Transverse colon (tissue), 4 donors: Measurements from ENCODE around the gene ARHGEF7. TPM values are rescaled to one million over a fixed set of nuclear protein-coding genes. Genes with fewer than 3 reads are reported as not detected.

ENCODE experiments used
- DNase-seq: peaks from one replicate; pipeline ENCODE4 v3.0.0-alpha.2; 2019
- H3K27ac ChIP-seq, 4 donors: fragments of 200-600 bp; sonication (generic); 2 replicates each; pipeline ENCODE4 v1.5.1; 2016 to 2018; ENCODE audit warnings: inconsistent platforms in 4 of 4
- H3K27me3 ChIP-seq: fragments of 200-600 bp; sonication (generic); 2 replicates; pipeline ENCODE4 v1.5.1; 2017; ENCODE audit warnings: inconsistent platforms
- H3K36me3 ChIP-seq, 4 donors: fragments of 200-600 bp; sonication (generic); 2 replicates each; pipeline ENCODE4 v1.5.1; 2017 to 2019; ENCODE audit warnings: inconsistent platforms in 4 of 4
- H3K4me1 ChIP-seq, 4 donors: fragments of 200-600 bp; sonication (generic); 2 replicates each; pipeline ENCODE4 v1.5.1; 2017 to 2020; ENCODE audit warnings: inconsistent platforms in 4 of 4
- H3K4me3 ChIP-seq, 4 donors: fragments of 200-600 bp; sonication (generic); 1 replicate in 1 of 4; 2 replicates in 3 of 4; pipeline versions ENCODE4 v1.5.1 to v1.6.1; 2017 to 2019; ENCODE audit warnings: inconsistent platforms in 4 of 4
- H3K9me3 ChIP-seq, 2 donors: fragments of 200-600 bp; sonication (generic); 2 replicates each; pipeline ENCODE4 v1.5.1; 2017 to 2019; ENCODE audit warnings: inconsistent platforms in 2 of 2
- EP300 ChIP-seq: sonication (generic); formaldehyde crosslinking; IDR thresholded peaks from one replicate; pipeline ENCODE4 v1.6.1; 2017; ENCODE audit warnings: antibody characterized with exemption, low read depth
- POLR2A ChIP-seq: fragments of 450-650 bp; IDR thresholded peaks from one replicate; pipeline ENCODE4 v1.6.1; 2016; ENCODE audit warnings: antibody characterized with exemption, mild to moderate bottlenecking, moderate library complexity
- POLR2AphosphoS5 ChIP-seq, 3 donors: sonication (generic); formaldehyde crosslinking; IDR thresholded peaks; one replicate each; pipeline ENCODE4 v1.6.1; 2016; ENCODE audit warnings: antibody characterized with exemption in 3 of 3
- WGBS, 2 donors: methylation state at CpG; one replicate each; pipeline ENCODE4 v1.1.5; 2018; ENCODE audit warnings: low coverage in 1 of 2; 5-methylcytosine and 5-hydroxymethylcytosine counted together
- in situ Hi-C, 4 donors: fragments of 200-750 bp; cut with MboI; loops; one replicate each; pipeline versions ENCODE4 v1.15.0 to v1.15.1; 2017; ENCODE audit warnings: low sequenced_read_pairs in 3 of 4, low pct_ligation_motif_present in 1 of 4, low pct_unique_long_range_greater_than_20kb in 1 of 4
- intact Hi-C: fragments of 100-400 bp; cut with DNase I; formaldehyde crosslinking; loops from one replicate; pipeline ENCODE4 v1.15.1; 2023; ENCODE audit warnings: low total_unique reads
- total RNA-seq, 4 donors: library from RNA; depleted of rRNA; stranded (reverse); fragments of >200 nt; gene quantifications; one replicate each; pipeline ENCODE4 v1.1.0, GENCODE V29; 2016
- TF ChIP-seq, protein P1 (sequence below), 5 experiments: fragments of 200-600 bp in 3 of 5; fragments of 450-650 bp in 2 of 5; sonication (generic) in 3 of 5; IDR thresholded peaks; 1 replicate in 2 of 5; 2 replicates in 3 of 5; pipeline ENCODE4 v1.5.1; 2016 to 2017; ENCODE audit warnings: antibody characterized with exemption in 5 of 5, inconsistent platforms in 3 of 5, mild to moderate bottlenecking in 2 of 5, moderate library complexity in 1 of 5

The ARHGEF7 gene
- total RNA-seq, 4 donors from 2014 or later, result 62.3 to 104 (median 75.6) TPM

DNA sequence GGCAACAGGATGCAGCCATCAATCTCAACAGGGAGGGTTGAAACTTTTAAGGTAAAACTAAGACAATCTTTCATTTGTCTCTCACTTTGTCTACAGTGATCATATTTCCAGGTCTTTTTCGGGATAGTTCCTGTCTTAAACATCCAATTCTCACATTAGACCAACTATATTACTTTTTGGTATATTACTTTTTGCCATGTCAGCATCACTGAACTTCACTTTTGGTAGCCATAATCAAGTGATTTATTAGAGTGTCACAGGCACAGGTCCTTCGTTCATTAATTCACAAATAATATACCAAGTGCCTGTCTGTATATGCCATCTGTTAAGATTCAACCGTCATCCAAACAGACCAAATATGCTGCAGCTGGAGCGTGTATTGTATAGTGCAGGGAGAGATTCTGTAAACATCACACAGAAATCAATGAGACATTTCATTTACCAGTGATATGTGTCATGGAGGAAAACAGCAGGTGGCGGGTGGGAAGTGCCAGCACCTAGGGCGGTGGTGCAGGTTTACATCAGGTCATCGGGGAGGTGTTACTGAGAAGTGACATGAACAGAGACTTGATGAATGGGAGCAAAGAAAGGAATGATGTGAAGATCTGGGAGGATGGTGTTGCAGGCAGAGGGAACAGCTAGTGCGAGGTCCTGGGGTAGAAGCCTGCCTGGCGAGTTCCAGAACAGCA, 24.9 kb downstream of the ARHGEF7 start:
- in situ Hi-C loops, result no loop called here
- peaks cover 9% of the 10 kb centered on the region for H3K27me3 ChIP-seq
- H3K4me1 ChIP-seq, result no peaks in the 10 kb centered on the region
- DNase-seq, result peak; percentile 21
- H3K36me3 ChIP-seq, result no peaks in the 10 kb centered on the region
- no peak overlapping the region for H3K27ac ChIP-seq
- no peaks in the 10 kb centered on the region for H3K9me3 ChIP-seq
- 38 to 52% methylated on average over 6 to 9 of the region's 9 CpGs for WGBS, 2 donors
- TF ChIP-seq EP300 (no peak), POLR2A (no peak), POLR2AphosphoS5 (IDR thresholded peaks at IDR 0.05) (no peak)
- TF ChIP-seq, protein P1, sequence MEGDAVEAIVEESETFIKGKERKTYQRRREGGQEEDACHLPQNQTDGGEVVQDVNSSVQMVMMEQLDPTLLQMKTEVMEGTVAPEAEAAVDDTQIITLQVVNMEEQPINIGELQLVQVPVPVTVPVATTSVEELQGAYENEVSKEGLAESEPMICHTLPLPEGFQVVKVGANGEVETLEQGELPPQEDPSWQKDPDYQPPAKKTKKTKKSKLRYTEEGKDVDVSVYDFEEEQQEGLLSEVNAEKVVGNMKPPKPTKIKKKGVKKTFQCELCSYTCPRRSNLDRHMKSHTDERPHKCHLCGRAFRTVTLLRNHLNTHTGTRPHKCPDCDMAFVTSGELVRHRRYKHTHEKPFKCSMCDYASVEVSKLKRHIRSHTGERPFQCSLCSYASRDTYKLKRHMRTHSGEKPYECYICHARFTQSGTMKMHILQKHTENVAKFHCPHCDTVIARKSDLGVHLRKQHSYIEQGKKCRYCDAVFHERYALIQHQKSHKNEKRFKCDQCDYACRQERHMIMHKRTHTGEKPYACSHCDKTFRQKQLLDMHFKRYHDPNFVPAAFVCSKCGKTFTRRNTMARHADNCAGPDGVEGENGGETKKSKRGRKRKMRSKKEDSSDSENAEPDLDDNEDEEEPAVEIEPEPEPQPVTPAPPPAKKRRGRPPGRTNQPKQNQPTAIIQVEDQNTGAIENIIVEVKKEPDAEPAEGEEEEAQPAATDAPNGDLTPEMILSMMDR (IDR thresholded peaks at IDR 0.05), result no peak
- intact Hi-C loops, result no loop called here
- H3K4me3 ChIP-seq, result no peak overlapping the region

DNA sequence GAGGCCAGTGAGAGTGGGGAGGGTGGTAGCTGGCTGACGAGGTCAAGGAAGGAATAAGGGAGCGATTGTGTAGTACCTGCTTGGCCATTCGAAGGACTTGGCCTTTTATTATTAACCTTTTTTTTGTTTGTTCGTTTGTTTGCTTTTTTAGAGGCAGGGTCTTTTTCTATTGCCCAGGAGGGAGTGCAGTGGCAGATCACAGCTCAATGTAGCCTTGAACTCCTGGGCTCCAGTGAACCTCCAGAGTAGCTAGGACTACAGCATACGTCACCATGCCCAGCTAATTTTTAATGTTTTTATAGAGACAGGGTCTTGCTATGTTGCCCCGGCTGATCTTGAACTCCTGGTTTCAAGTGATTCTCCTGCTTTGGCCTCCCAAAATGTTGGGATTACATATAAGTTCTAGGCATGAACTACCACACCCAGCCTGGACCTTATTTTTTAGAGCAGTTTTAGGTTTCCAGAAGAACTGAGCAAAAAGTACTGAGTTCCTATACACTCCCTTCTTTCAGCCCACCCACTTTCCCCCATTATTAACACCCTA, 25.5 kb downstream of the ARHGEF7 start:
- intact Hi-C loops (no loop called here), in situ Hi-C loops (no loop called here)
- TF ChIP-seq POLR2A (no peak), EP300 (no peak), POLR2AphosphoS5 (IDR thresholded peaks at IDR 0.05) (no peak)
- TF ChIP-seq, protein P1 (IDR thresholded peaks at IDR 0.05), result no peak
- H3K9me3 ChIP-seq, result no peaks in the 10 kb centered on the region
- H3K27ac ChIP-seq, result no peak overlapping the region
- peaks cover 14% of the 10 kb centered on the region for H3K27me3 ChIP-seq
- DNase-seq, result no peak
- no peaks in the 10 kb centered on the region for H3K36me3 ChIP-seq
- H3K4me1 ChIP-seq, result no peaks in the 10 kb centered on the region
- no peak overlapping the region for H3K4me3 ChIP-seq
- 67 to 81% methylated on average over 4 to 6 of the region's 6 CpGs for WGBS, 2 donors

DNA sequence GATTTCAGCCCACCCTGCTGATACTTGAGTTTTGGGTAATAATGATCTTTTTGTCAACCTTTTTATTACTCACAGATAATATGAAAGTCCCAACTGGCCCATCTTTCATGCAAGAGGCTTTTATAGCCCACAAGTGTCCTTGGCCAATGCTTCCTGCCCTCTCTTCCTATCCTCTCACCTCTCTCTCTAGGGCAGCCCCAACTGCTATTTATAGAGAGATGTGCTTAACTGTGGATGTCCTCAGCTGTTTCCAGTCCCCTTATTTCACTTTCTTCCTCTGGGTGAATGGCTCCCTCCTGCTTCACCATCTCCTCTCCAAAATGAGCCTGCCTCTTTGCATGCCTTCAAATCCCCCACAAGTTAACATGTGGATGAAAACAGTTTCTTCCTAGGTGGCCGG, 27.4 kb downstream of the ARHGEF7 start:
- intact Hi-C loops, result no loop called here
- WGBS, 2 donors, result 63 to 79% methylated on average over 1 of the region's 1 CpG
- no peaks in the 10 kb centered on the region for H3K36me3 ChIP-seq
- no peak overlapping the region for H3K27ac ChIP-seq
- H3K4me1 ChIP-seq, result no peaks in the 10 kb centered on the region
- no peaks in the 10 kb centered on the region for H3K9me3 ChIP-seq
- H3K27me3 ChIP-seq, result peaks cover 15% of the 10 kb centered on the region
- no peak for DNase-seq
- TF ChIP-seq, protein P1 (IDR thresholded peaks at IDR 0.05), result no peak
- TF ChIP-seq POLR2AphosphoS5 (IDR thresholded peaks at IDR 0.05), result no peak
- TF ChIP-seq POLR2A, result no peak
- no peak for TF ChIP-seq EP300
- H3K4me3 ChIP-seq, result no peak overlapping the region
- in situ Hi-C loops, result no loop called here

DNA sequence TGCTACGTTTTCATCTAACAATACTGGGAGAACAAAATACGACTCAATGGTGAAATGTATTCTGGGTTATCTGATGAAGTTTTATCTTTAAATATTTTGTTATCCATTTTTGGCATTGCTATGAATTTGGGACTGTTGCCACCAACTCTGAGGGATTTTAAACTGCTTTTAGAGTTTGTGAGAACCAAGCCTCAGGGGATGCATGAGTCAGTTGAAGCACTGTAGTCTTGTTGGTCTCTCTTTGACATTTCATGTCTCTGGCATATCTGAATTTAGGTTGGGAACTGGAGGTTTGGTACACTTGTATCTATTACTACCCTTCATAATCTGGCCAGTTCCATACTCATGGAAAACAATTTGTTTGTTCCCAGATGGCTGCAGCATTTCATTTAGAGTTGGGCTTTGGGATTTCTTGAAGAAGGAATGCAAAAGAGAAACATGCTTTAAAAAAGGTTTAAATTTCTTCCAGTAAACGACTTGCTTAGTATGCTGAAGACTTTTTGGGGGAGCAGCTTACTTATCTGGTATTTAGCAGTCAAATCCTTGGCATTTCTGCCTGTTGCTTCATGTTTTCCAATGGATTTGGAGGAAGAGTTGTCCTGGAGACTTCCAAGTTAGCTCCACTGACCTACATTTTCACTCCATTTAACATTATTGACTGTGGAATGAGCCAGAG, 28.9 kb downstream of the ARHGEF7 start:
- DNase-seq, result no peak
- Histone ChIP-seq H3K9me3 (no peaks in the 10 kb centered on the region), H3K4me3 (no peak overlapping the region), H3K27ac (no peak overlapping the region), H3K36me3 (no peaks in the 10 kb centered on the region), H3K27me3 (peaks cover 15% of the 10 kb centered on the region), H3K4me1 (no peaks in the 10 kb centered on the region)
- intact Hi-C loops (no loop called here), in situ Hi-C loops (no loop called here)
- WGBS, 2 donors, result 48 to 55% methylated on average over 3 of the region's 3 CpGs
- TF ChIP-seq, protein P1 (IDR thresholded peaks at IDR 0.05), result no peak
- TF ChIP-seq POLR2AphosphoS5 (IDR thresholded peaks at IDR 0.05) (no peak), EP300 (no peak), POLR2A (no peak)
